ENCODE data around the gene RNPS1.

Gene RNPS1, protein sequence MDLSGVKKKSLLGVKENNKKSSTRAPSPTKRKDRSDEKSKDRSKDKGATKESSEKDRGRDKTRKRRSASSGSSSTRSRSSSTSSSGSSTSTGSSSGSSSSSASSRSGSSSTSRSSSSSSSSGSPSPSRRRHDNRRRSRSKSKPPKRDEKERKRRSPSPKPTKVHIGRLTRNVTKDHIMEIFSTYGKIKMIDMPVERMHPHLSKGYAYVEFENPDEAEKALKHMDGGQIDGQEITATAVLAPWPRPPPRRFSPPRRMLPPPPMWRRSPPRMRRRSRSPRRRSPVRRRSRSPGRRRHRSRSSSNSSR

DNA sequence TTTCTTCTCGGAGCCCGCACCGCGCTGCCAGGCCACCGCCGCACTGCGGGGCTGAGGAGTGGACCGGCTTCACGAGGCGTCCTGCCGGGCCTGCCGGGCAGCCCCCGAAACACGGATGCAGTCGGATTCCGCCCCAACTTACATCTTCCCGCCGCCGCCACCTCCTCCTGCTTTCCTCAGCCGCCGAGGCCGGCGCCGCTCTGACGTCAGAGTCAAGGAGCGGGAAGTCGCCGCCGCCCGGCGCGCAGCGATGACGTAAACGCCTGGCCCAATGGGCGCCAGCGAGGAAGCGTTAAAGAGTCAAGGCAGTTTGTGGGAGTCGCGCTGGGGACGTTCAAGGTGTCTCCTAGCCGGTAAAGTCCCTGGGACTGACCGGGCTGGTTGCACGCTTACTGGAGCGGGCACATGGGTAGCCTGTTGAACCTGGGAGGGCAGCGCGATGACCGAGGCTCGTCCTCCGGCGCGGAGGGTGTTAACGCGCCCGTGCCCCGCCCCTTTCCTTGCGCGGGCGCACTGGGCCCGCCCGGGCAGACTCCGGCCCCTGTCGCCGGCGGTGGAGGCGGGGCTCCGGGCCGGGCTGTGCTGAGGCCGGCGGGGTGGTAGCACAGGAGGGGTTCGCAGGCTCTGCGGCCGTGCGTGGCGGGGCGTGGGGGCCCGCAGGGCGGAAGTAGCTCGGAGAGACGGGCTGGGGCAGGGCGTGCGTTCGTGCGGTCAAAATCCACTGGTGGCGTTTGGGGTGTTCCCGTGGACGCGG, at the start of gene RNPS1:
RNPS1 (minus strand) TSS at position 214 of the 754 bp plus-strand sequence. CDS start 3,483 bp downstream, outside the sequence.
- DNase-seq = peak; percentile 74

DNA sequence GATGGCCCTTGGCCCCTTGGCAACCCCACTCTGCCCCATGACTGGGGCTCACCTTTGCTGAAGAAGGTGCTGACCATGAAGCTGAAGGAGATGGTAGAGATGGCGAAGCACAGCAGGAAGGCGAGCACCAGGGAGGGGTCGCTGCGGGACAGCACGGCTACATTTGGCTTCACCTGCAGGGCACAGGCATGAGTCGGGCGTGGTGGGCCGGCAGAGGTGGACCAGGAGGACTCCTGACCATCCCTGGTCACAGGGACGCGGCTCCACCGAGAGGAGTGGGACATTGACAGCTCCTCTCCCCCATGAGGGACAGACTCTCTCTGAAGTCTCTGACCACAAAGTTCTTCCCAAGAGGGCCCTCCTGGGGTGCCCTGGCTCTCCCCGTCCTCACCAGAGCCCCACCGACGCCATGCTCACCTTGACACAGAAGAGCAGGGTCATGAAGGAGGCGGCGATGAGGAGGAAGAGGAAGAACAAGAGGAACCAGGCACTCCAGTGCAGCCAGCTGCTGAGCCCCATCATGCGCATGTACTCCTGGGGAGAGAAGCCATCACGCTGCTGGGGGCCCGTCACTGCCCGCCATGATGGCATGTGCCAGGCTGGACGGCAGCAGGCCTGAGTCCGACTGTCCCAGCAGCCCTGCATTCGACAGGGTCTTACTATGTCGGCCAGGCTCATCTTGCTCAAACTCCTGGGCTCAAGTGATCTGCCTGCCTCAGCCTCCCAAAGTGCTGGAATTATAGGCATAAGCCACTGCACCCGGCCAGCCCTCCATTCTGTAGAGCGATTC, 49.5 kb upstream of the RNPS1 start:
- DNase-seq = no peak

DNA sequence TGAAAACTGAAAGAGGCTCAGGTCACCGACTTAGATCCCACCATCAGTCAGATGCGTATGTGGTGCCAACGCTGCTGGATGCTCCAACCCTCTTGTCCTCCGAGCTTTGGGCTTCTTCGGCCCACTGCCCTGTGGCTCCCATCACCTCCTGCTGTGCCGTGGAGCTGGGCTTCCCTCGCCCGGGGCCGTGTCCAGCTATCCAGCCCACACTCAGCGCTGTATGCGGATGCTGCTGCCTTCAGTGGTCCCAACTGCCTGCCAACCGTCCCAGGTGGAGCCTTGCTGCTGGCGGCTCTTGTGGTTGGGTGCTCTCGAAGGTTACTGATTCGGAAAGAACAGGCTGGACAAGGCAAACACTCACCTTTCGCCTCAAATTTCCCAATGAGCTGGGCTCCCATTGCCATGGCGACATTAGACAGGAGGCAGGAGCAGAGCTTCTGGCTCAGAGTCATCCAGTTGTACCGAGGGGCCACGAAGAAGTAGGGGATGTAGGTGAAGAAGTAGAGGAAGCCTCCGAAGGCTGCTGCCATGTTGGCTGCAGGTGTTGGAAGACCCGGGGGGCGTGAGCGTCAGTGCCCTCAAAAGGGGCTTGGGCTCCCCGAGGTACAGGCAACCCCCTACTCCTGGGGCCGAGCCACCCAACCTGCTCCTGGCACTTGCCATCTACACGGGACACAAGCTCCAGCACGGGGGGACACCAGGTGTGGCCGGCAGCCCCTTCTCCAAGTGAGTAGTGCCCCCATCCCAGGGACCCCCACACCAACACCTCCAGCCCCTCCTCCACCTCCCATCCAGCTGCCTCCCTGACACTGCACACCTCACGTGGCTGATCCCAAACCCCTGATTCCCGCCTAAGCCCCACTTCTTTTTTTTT, 40.4 kb upstream of the RNPS1 start:
- DNase-seq = no peak

DNA sequence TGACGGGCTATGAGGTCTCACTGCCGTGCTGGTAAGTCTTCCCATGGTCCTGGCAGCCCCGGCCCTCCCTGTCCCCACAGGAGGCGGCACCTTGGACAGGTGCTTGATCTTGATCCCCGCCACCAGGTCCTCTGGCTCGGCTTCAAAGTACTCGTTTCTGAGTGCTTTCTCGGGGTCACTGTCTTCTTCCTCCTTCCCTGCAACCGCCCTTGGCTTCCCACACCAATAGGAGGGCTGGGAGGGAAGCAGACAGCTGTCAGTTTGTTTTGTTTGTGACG, 31.9 kb upstream of the RNPS1 start:
- no peak for DNase-seq

DNA sequence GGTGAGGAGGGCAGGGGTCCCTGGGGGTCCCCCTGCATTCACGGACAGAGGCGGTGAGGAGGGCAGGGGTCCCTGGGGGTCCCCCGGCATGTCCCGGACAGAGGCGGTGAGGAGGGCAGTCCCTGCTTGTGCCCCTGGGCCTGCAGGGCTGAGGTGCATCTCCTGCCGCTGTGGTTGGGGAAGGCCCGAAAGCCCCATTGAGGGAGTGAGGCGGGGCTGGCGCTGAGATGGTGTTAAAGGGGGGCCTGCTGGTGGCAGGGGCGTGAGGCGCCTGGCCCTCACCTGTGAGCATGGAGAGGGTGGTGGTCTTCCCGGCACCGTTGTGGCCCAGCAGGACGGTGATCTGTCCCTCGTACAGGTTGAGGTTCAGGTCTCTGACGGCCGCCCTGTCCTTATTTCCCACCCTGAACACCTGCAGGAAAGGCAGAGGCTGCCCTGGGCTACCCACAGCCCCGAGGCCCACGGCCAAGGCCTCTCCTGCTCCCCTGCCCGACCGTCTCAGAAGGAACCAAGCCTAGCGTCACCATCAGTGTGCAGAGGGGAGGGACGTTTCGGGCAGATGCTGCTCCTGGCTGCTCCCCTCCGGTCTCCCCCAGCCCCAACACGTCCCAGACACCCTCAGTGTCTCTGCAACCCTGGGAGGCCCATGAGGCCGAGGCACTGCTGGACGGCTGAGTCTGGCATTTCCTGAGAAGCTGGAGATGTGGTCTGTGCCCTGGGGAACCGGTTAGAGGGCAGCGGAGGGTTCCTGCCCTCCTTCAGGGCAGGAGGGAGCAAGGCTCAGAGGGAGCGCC, 31.4 kb upstream of the RNPS1 start:
- DNase-seq = no peak

DNA sequence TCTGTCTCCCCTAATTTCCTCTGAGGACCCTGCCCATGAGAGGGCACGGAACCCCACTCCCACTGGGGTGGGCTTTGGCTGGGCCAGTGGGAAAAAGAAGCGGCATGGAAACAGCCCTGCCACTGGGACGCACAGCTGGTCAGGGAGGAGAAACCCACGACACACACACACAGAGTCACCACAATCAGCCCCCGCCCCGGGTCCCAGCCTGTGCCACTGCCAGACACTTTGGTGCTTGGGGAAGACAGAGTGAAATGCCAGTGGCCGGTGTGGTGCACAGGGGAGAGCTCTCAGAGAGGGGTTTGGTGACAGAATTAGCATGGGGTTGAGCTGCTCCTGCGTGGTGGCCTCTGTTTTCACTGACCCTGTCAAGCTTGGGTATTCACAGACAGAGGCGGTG, 30.7 kb upstream of the RNPS1 start:
- DNase-seq = no peak

DNA sequence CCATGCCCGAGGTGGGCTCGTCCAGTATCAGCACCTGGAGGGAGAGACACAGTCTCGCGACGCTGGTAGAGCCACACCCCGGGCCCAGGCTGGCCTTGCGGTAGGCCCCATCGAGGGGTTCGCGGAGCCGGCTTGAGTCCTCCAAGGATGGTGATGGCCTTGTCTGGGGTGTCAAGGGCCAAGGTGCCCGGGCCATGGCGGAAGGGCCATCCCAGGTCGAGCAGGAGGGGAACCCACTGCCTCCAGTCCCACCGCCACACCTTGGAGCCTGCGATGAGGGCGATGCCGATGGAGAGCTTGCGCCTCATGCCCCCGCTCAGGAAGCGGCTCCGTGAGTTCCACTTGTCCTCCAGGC, 29.6 kb upstream of the RNPS1 start:
- no peak for DNase-seq

DNA sequence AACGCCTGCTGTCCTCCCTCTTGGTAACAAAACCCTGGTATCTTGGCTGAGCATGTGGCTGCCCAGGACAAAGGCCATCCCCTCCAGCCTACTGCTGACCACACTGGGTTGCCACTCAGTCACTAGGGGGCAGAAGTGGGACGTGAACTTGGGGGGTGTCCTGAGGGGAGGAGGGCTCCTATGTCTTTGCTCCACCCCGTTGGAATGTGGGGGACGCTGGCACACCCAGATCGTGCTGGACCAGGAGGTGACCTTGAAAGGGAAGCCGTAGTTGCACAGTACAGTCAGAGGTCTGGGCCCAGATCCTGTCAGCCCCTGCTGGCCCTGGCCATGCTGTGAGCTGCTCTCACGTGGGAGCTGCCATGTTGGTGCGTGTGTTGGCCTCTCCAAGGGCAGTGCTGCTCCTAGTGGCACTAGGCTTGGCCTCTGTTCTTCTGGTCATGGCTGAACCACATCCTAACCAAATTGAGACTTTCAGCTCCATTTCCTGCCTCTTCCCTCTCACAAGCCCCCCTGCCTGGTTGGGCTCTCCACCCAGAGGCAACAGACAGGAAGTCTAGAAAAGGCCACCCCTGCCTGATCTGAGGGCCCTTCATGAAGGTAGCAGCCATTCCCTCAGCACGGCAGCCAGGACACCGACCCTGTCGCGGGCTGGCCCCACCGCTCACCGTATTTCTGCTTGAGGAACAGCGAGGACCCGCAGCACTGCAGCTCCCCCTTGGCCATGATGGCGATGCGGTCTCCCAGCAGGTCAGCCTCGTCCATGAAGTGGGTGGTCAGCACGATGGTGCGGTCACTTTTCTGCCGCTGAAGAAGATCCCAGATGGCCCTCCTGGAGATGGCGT, 29.0 kb upstream of the RNPS1 start:
- no peak for DNase-seq

DNA sequence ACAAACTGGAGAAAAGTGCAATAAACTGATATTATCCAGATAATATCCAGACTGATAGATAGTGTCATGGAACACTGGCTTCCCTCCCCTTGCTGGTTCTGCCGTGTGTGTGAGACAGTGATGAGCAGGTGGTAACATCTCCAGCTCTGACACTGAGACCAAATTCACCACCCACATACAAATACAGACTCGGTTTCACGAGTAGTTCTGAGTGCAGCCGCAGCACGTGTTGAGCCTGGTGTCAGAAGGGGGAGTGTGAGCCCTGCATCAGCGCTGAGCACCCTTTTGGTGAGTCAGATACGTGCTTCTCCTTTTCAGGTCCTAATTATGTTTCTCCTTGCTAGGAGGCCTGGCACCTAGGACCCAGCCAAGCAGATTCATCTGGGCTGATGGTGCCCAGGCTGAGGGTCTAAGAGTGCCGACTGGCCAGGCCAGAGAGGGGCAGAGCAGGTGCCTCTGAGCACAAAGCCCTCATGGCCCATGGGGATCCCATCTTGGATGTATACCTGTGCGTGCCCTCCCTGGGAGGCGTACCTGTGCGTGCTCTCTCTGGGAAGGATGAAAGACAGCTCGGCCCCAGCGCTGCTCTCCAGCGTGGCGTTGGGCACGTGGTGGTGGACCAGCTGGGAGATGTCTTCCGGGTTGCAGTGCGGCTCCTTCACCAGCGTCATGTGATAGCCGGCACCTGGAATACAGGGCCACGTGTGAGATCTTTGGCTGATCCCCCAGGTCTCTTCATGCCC, 27.3 kb upstream of the RNPS1 start:
- no peak for DNase-seq

DNA sequence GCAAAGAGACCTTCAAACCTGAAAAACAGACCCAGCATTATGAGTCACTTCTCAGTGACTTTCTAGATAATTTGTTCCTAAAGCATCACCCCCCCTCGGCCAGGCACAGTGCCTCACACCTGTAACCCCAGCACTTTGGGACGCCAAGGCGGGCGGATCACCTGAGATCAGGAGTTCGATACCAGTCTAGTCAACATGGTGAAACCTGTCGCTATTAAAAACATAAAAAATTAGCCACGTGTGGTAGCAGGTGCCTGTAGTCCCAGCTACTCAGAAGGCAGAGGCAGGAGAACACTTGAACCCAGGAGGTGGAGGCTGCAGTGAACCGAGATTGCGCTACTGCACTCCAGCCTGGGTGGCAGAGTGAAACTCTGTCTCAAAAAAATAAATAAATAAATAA, 24.3 kb upstream of the RNPS1 start:
- DNase-seq = no peak

DNA sequence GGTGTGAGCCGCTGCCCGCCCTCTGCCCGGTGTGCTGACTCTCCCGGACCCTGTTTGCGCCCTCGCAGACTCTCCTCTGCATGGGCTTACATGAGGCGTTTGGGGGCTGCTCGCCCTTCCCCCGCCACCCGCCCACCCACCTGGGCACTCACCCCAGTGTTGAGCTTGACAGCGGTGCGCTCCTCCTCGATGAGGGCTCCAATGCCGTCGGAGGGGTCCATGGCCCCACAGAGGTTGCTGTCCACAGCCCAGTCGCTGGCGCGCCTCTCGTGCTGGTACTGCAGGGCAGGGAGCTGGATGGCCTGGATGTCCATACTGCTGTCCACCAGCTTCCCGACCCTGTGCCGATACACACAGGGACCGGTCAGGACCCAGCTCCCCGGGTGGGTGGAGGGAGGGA, 21.4 kb upstream of the RNPS1 start:
- DNase-seq = no peak

DNA sequence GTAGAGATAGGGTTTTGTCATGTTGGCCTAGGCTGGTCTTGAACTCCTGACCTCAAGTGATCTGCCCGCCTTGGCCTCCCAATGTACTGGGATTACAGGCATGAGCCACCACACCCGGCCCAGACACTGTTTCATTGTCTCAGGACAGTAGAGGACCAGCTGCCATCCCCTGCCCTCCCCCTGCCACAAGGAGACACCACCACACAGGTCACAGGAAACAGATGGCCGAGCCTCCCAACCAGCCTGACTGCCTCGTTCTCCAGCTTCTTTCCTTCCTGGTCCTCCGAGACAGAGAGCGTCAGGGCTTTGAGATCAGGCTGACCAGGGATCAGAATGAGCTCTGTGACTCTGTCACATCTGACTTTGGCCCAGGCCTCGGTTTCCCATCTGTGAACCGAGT, 20.8 kb upstream of the RNPS1 start:
- DNase-seq = no peak

DNA sequence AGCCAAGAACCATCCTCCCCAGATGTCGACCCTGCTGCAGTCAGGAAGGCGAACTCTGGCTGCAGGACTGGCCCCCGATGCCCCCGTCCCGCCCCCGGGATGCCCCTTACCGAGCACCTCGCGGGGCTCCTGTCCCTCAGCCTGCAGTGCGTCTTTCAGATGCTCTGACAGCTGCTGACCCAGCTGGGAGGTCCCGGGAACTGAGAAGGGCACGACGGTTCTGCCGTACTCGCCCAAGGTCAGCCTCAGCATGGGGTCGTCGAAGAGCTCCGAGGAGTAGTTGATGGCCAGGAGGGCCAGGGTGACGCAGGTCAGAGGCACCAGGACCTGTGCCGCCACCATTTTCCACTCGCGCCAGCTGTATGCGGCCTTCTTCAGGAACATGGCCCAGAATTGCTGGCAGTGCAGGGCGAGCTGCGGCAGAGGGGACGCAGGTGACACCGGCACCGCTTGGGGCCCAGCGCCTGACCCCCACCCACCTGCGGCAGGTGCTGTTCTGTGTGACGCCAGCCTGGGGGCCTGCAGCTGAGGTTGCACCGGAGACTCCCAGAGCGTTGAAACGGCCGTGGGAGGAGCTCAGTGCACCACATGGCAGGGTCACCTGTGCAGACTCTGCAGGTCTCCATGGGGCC, 20.1 kb upstream of the RNPS1 start:
- no peak for DNase-seq

DNA sequence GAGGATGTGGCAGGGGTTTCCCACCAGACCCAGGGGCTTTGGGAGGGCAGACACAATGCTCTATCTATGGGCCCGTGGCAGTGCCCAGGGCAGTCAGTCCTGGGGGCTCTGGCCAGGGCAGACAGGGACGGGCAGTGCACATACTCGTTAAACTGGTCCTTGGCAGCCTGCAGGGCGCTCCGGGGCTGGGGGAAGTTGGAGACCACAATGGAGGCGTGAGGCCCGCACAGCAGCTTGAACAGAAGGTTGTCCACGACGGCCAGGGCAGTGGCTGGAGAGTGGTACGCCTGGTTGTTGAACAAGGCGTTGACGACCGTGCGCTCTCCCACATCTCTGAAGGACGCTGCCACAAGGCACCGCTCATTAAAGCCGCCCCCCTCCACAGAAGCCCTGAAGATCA, 18.6 kb upstream of the RNPS1 start:
- DNase-seq = no peak

DNA sequence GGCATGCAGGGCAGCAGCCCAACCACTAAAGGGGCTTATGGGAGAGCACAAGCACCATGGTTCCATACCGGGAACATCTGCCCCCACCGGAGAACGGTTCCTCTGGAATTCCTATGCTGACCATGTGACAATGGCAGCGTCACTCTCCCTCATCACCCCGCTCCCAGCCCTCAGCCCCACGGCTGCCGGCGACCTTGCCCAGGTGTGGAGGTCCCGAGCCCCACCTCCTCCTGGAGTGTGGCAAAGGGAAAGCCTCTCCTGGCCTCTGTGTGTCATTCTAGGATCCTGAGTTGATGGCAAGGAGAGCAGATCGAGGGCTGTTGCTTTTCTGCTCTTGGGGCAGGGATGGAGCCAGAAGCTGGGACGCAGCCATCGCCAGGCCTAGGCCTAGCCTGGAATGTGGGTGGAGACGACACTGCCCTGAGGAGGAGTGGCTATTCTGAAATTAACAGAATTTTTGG, 17.8 kb upstream of the RNPS1 start:
- no peak for DNase-seq

DNA sequence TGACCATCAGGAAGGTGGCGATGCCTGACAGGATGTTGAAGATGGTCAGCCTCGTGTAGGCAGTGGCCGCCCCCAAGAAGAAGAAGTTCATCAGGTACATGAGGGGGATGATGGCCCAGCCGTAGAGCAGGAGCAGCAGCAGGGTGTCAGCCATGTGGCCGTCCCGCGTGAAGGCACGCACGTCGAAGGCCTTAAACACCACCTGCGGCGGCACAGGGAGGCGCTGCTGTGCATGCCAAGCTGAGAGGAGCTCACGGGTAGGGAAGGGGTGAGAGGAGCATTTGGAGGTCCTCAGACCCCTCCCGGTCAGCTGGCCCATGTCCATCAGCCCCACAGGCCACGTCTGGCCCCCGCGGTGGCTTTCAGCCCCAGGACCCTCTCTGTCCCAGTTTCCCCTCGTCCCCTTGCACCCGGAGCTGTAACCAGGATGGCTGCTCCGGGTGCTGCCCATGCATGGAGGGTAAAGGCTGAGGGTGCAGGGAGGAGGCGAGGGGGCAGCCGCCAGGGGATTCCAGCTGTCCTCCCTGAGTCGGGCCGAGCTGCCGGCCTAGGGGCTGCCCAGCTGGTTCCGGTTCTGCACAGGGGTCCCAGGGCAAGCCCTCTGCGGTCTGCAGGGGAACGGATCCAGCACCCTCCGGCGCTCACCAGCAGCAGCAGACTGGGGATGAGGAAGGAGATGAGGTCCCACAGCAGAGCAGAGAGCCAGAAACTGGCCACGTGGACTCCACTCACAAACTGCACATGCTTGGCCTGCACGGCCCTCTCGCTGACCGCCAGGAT, 17.1 kb upstream of the RNPS1 start:
- no peak for DNase-seq

DNA sequence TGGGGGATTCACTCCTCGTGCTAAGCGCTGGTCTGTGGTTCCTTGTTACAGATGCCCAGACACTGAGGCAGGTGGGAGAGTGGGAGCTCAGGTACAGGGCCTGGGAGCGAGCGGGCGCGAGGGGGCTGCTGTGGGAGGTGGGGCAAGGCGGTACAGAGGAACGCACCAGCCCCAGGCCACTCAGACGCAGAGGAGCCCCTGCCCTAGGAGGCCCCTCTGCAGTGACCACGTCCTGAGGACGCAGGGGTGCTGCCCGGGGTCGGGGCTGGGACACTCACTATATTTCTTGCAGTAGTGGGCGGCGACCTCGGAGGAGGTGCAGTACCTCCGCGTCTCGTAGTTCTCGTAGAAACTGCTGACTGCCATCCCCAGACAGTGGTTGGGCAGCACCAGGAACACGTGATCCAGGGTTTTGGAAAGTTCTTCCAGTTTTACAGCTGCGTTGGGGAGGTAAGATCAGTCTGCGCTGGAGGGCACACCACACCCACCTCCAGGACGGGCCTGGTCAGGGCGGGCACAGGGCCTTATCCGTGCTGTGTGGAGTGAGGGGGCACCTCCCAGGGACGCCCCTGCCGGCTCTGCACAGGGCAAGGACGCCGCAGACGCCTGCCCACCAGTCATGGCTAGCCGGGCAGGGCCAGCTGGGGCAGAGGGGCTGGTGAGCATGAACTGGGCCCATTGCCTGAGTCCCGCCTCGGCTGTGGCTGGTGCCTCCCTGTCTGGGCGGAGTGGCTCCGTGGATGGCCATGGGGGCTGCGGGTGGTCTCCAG, 16.3 kb upstream of the RNPS1 start:
- no peak for DNase-seq

DNA sequence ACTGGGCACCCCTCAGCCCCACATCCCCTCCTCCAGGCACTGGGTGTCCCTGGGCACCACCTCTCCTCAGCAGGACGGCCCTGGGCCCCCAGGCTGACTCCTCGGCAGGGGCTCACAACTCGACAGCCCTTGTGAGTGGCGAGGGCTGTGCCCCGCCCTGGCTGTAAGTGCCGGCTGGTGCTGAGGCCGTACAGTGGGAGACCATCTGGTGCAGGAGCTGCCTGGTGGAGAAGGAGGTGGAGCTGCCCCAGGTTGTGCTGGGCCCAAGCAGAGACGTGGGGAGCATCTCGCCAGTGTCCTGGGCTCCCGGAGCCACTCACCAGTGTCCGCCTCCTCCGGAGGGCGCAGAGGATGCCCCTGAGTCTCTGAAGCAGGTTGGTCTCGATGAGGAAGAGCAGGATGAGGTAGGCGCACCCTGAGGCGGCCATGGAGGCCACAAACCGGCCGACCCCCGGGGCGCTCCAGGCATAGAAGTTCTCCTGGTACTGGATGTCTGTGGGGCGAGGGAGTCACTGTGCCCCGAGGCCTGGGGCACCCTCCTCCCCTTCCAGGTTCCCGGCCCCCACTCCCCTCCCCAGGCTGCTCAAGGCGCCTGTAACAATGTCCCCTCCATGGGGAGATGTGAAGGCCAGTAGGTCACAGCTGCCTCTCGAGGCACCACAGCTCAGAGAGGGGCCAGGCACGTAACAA, 15.1 kb upstream of the RNPS1 start:
- DNase-seq = no peak

Measured in NCI-H526 treated with DMSO at 0.1 percent for 48 hours (cell line).